WERI-Rb-1 (cell line): Measurements from ENCODE around the gene NTF3.

Experiments used
- DNase-seq: peaks from one replicate; pipeline ENCODE4 v3.0.0-alpha.2; 2020
- H3K27ac ChIP-seq: fragments of 250-450 bp; sonication (Bioruptor Pico); 2 replicates; pipeline ENCODE4 v1.5.1; 2020; ENCODE audit warnings: mild to moderate bottlenecking, moderate library complexity
- H3K27me3 ChIP-seq: fragments of 250-450 bp; sonication (Bioruptor Pico); 2 replicates; pipeline ENCODE4 v1.5.1; 2021; ENCODE audit warnings: mild to moderate bottlenecking, low read depth, moderate library complexity; ENCODE audit not compliant: insufficient read depth, severe bottlenecking
- H3K36me3 ChIP-seq: fragments of 250-450 bp; sonication (Bioruptor Pico); 2 replicates; pipeline ENCODE4 v1.5.1; 2020; ENCODE audit warnings: mild to moderate bottlenecking, moderate library complexity
- H3K4me3 ChIP-seq: 2 replicates; pipeline ENCODE4 v1.5.1; 2011; ENCODE audit warnings: low read depth, mild to moderate bottlenecking, control low read depth, low read length
- H3K9me3 ChIP-seq: fragments of 250-450 bp; sonication (Bioruptor Pico); 2 replicates; pipeline ENCODE4 v1.5.1; 2021; ENCODE audit warnings: mild to moderate bottlenecking, moderate library complexity; ENCODE audit not compliant: severe bottlenecking
- CTCF ChIP-seq: IDR thresholded peaks from 2 replicates; pipeline ENCODE4 v1.5.1; 2011; ENCODE audit warnings: low read depth, mild to moderate bottlenecking, control low read depth, inconsistent platforms, low read length

The NTF3 gene

GRCh38 chr12:5439371-5439771, 7.5 kb downstream of the NTF3 start:
- DNase-seq, result no peak
- Histone ChIP-seq H3K4me3 (no peak overlapping the region), H3K9me3 (no peaks in the 10 kb centered on the region), H3K27ac (no peak overlapping the region), H3K36me3 (no peaks in the 10 kb centered on the region), H3K27me3 (no peaks in the 10 kb centered on the region)
- TF ChIP-seq CTCF, result peak; percentile 36; the same call in 1 of the 2 replicates

GRCh38 chr12:5439788-5440300, 7.9 kb downstream of the NTF3 start:
- no peaks in the 10 kb centered on the region for H3K9me3 ChIP-seq
- no peaks in the 10 kb centered on the region for H3K36me3 ChIP-seq
- DNase-seq, result no peak
- no peak overlapping the region for H3K4me3 ChIP-seq
- no peak for TF ChIP-seq CTCF
- no peaks in the 10 kb centered on the region for H3K27me3 ChIP-seq
- no peak overlapping the region for H3K27ac ChIP-seq

- no peak for DNase-seq
- Histone ChIP-seq H3K9me3 (no peaks in the 10 kb centered on the region), H3K36me3 (no peaks in the 10 kb centered on the region), H3K27me3 (no peaks in the 10 kb centered on the region), H3K4me3 (no peak overlapping the region), H3K27ac (no peak overlapping the region)
- no peak for TF ChIP-seq CTCF
Observed at GRCh38 chr12:5440978-5441377, 9.1 kb downstream of the NTF3 start.

GRCh38 chr12:5441497-5442236, 9.8 kb downstream of the NTF3 start:
- DNase-seq, result no peak
- Histone ChIP-seq H3K27me3 (no peaks in the 10 kb centered on the region), H3K9me3 (no peaks in the 10 kb centered on the region), H3K36me3 (no peaks in the 10 kb centered on the region), H3K27ac (no peak overlapping the region), H3K4me3 (no peak overlapping the region)
- TF ChIP-seq CTCF, result no peak

GRCh38 chr12:5442251-5443006, 10.5 kb downstream of the NTF3 start:
- peak; percentile 70 for TF ChIP-seq CTCF
- Histone ChIP-seq H3K27ac (no peak overlapping the region), H3K36me3 (no peaks in the 10 kb centered on the region), H3K27me3 (no peaks in the 10 kb centered on the region), H3K9me3 (no peaks in the 10 kb centered on the region), H3K4me3 (no peak overlapping the region)
- peak; percentile 56 for DNase-seq
